Renal pelvis (tissue), 4 donors: ENCODE data around the gene TMEM17. TPM values are rescaled to one million over a fixed set of nuclear protein-coding genes. Genes with fewer than 3 reads are reported as not detected.

ENCODE experiments used
- DNase-seq: peaks from one replicate; pipeline ENCODE4 v3.0.0-alpha.2; 2013
- polyA plus RNA-seq, 3 donors: library from polyadenylated mRNA; unstranded; fragments of 120-200 nt; gene quantifications; one replicate each; pipeline ENCODE4 v1.2.1, GENCODE V29; 2013; ENCODE audit not compliant: insufficient read length in 3 of 3

The TMEM17 gene
- polyA plus RNA-seq, 3 donors = 4.5 to 6.6 (median 6.3) TPM

GRCh38 chr2:62458206-62458641 is 47.8 kb downstream of the TMEM17 start:
- DNase-seq = no peak

- DNase-seq = no peak
Measured at GRCh38 chr2:62457556-62457955, 48.4 kb downstream of the TMEM17 start.

GRCh38 chr2:62456721-62457539 is 49.1 kb downstream of the TMEM17 start:
- peak; percentile 52 for DNase-seq

GRCh38 chr2:62455957-62456692 is 49.9 kb downstream of the TMEM17 start:
- DNase-seq = no peak

- DNase-seq = no peak
Measured at GRCh38 chr2:62453955-62454354, 52.0 kb downstream of the TMEM17 start.

GRCh38 chr2:62452701-62453454 is 53.1 kb downstream of the TMEM17 start:
- no peak for DNase-seq

- DNase-seq = no peak
Measured at GRCh38 chr2:62450716-62451191, 55.2 kb downstream of the TMEM17 start.

Other genes with a start within 250 kb of the TMEM17 start
- 10 to 100 TPM; 40.7 to 51.4 (median 41.6) TPM for gene EHBP1, start 199.5 kb upstream of the TMEM17 start, polyA plus RNA-seq